ENCODE results near the gene FLRT2. TPM values are rescaled to one million over a fixed set of nuclear protein-coding genes. Genes with fewer than 3 reads are reported as not detected.

FLRT2 gene
- total and polyA plus RNA-seq, 2 of the 4 experiments (the other 2 are of a cell fraction): 10.2 to 13.1 TPM

DNA sequence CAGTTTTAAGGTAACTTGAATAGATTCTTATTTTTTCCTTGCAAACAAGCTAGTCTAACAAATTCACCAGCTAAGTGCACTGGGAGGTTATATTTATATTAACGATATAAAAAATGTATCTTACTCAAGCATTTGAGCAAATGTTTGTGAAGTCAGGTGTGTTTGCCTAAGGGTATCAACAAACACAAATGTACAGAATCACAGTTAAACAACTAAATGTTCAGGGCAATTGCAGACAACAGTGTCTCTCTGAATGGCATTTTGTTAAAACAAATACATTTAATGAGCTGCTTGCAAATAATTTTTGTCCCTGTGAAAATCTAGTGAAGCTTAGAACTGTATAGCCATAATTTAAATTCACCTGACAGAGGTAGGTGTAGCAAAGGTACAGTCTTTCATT is 28.2 kb upstream of the FLRT2 start:
- ATAC-seq (ENCODE audit: low read depth) (no peak), DNase-seq (no peak)
- H3K56ac ChIP-seq (ENCODE audit: extremely low read depth, insufficient read depth, low read length): no peak overlapping the region
- no peaks in the 10 kb centered on the region for H3K9me1 ChIP-seq (ENCODE audit: insufficient read depth, low read length)
- no peak for TF ChIP-seq SMC3 (IDR thresholded peaks at IDR 0.05; ENCODE audit: low read depth, low read length)
- POLR2A ChIA-PET (ENCODE audit: unreplicated experiment): no interaction called here
- H3K4ac ChIP-seq (ENCODE audit: low read depth, low read length): no peak overlapping the region
- no peak overlapping the region for H4K8ac ChIP-seq (ENCODE audit: low read depth in 2 of 2, low read length in 2 of 2)
- H2AK5ac ChIP-seq (ENCODE audit: low read depth, low read length): no peak overlapping the region
- H2AK9ac ChIP-seq (replicated peaks; ENCODE audit: low read depth, low read length, poor library complexity): no peak overlapping the region
- no peak overlapping the region for H3K23ac ChIP-seq (ENCODE audit: low read depth, low read length)
- H3K4me2 ChIP-seq (ENCODE audit: low read depth, low read length): no peak overlapping the region
- WGBS, 2 experiments (ENCODE audit: extremely low coverage in 2 of 2, insufficient read length in 1 of 2): no CpG with 5 or more reads among the region's 1 CpG
- no peak overlapping the region for H3K9ac ChIP-seq (ENCODE audit: low read depth, low read length)
- in situ Hi-C loops (cut with MboI; ENCODE audit: low sequenced_read_pairs) (no loop called here), intact Hi-C loops (cut with micrococcal nuclease) (no loop called here), dilution Hi-C loops (cut with HindIII; ENCODE audit: low sequenced_read_pairs, unreplicated experiment) (no loop called here)
- H3K27ac ChIP-seq (ENCODE audit: insufficient read depth, low read length): no peak overlapping the region
- H3K18ac ChIP-seq (ENCODE audit: low read depth, low read length): no peak overlapping the region
- H3K36me3 ChIP-seq (ENCODE audit: control insufficient read depth, insufficient read depth, low read length): no peaks in the 10 kb centered on the region
- no peak overlapping the region for H2BK15ac ChIP-seq (ENCODE audit: low read depth, low read length)
- H4K20me1 ChIP-seq (ENCODE audit: insufficient read depth, low read length): no peaks in the 10 kb centered on the region
- no peaks in the 10 kb centered on the region for H3K27me3 ChIP-seq (ENCODE audit: control insufficient read depth, insufficient read depth, low read length)
- H2BK120ac ChIP-seq (ENCODE audit: low read depth, low read length): no peak overlapping the region
- H3K4me1 ChIP-seq (ENCODE audit: control insufficient read depth, insufficient read depth, low read length): no peaks in the 10 kb centered on the region
- no peak overlapping the region for H3K4me3 ChIP-seq (ENCODE audit: insufficient read depth, low read depth, low read length)
- H2BK20ac ChIP-seq (ENCODE audit: low read depth, low read length): no peak overlapping the region
- BruUV-seq (replicated peaks): no TSS peak
- no peaks in the 10 kb centered on the region for H3K9me3 ChIP-seq (ENCODE audit: control insufficient read depth, insufficient read depth, low read length)
- H2AFZ ChIP-seq (replicated peaks; ENCODE audit: low read length, poor library complexity): no peak overlapping the region
- CTCF ChIA-PET: no interaction called here
- no peak overlapping the region for H2BK5ac ChIP-seq (ENCODE audit: low read depth, low read length, poor library complexity, severe bottlenecking)
- no peaks in the 10 kb centered on the region for H3K79me1 ChIP-seq (ENCODE audit: low read depth in 1 of 2, low read length in 2 of 2)
- no peak overlapping the region for H4K91ac ChIP-seq (ENCODE audit: insufficient read depth, low read depth, low read length)
- H4K5ac ChIP-seq (ENCODE audit: low read depth, low read length): no peak overlapping the region
- H3K14ac ChIP-seq (replicated peaks; ENCODE audit: low read depth, low read length): no peak overlapping the region
